Measurements from ENCODE around the gene FAM53A.

FAM53A gene

GRCh38 chr4:1683736-1684505 is at the start of gene FAM53A:
FAM53A (minus strand) TSS chr4:1684313; CDS start chr4:1668741, 15,572 bp downstream.
- Histone ChIP-seq H3K27me3 (ENCODE audit: control insufficient read depth, insufficient read depth, low read length) (peaks cover 17% of the 10 kb centered on the region), H3K4me1 (ENCODE audit: control insufficient read depth, low read depth, low read length) (peaks cover 7% of the 10 kb centered on the region), H3K36me3 (ENCODE audit: control insufficient read depth, low read depth, low read length) (no peaks in the 10 kb centered on the region), H3K4me3 (ENCODE audit: low read length) (peak within 1 kb of the TSS; percentile 49), H3K9ac (ENCODE audit: low read length) (no peak within 1 kb of the TSS), H3K9me3 (ENCODE audit: control insufficient read depth, low read depth, low read length) (no peaks in the 10 kb centered on the region), H3K27ac (ENCODE audit: low read length) (no peak within 1 kb of the TSS)

- H3K9me3 ChIP-seq (ENCODE audit: control insufficient read depth, low read depth, low read length) = no peaks in the 10 kb centered on the region
- no peak overlapping the region for H3K9ac ChIP-seq (ENCODE audit: low read length)
- no peaks in the 10 kb centered on the region for H3K27me3 ChIP-seq (ENCODE audit: control insufficient read depth, insufficient read depth, low read length)
- no peaks in the 10 kb centered on the region for H3K4me1 ChIP-seq (ENCODE audit: control insufficient read depth, low read depth, low read length)
- H3K4me3 ChIP-seq (ENCODE audit: low read length) = no peak overlapping the region
- no peak overlapping the region for H3K27ac ChIP-seq (ENCODE audit: low read length)
- H3K36me3 ChIP-seq (ENCODE audit: control insufficient read depth, low read depth, low read length) = peaks cover 86% of the 10 kb centered on the region
Measured at GRCh38 chr4:1732911-1733310, 48.8 kb upstream of the FAM53A start.

- peaks cover 85% of the 10 kb centered on the region for H3K36me3 ChIP-seq (ENCODE audit: control insufficient read depth, low read depth, low read length)
Measured at GRCh38 chr4:1731180-1731579, 47.1 kb upstream of the FAM53A start.

GRCh38 chr4:1730532-1731135 is 46.5 kb upstream of the FAM53A start:
- Histone ChIP-seq H3K9ac (ENCODE audit: low read length) (no peak overlapping the region), H3K27ac (ENCODE audit: low read length) (no peak overlapping the region), H3K9me3 (ENCODE audit: control insufficient read depth, low read depth, low read length) (no peaks in the 10 kb centered on the region), H3K27me3 (ENCODE audit: control insufficient read depth, insufficient read depth, low read length) (no peaks in the 10 kb centered on the region), H3K36me3 (ENCODE audit: control insufficient read depth, low read depth, low read length) (peaks cover 86% of the 10 kb centered on the region), H3K4me1 (ENCODE audit: control insufficient read depth, low read depth, low read length) (no peaks in the 10 kb centered on the region), H3K4me3 (ENCODE audit: low read length) (no peak overlapping the region)

More at GRCh38 chr4:1731180-1731579, 47.1 kb upstream of the FAM53A start:
- no peak overlapping the region for H3K4me3 ChIP-seq (ENCODE audit: low read length)
- no peak overlapping the region for H3K27ac ChIP-seq (ENCODE audit: low read length)
- no peak overlapping the region for H3K9ac ChIP-seq (ENCODE audit: low read length)
- H3K27me3 ChIP-seq (ENCODE audit: control insufficient read depth, insufficient read depth, low read length) = no peaks in the 10 kb centered on the region
- no peaks in the 10 kb centered on the region for H3K9me3 ChIP-seq (ENCODE audit: control insufficient read depth, low read depth, low read length)
- no peaks in the 10 kb centered on the region for H3K4me1 ChIP-seq (ENCODE audit: control insufficient read depth, low read depth, low read length)

GRCh38 chr4:1728061-1728980 is 44.2 kb upstream of the FAM53A start:
- Histone ChIP-seq H3K9ac (ENCODE audit: low read length) (no peak overlapping the region), H3K27ac (ENCODE audit: low read length) (no peak overlapping the region), H3K9me3 (ENCODE audit: control insufficient read depth, low read depth, low read length) (no peaks in the 10 kb centered on the region), H3K36me3 (ENCODE audit: control insufficient read depth, low read depth, low read length) (peaks cover 88% of the 10 kb centered on the region), H3K4me3 (ENCODE audit: low read length) (no peak overlapping the region), H3K27me3 (ENCODE audit: control insufficient read depth, insufficient read depth, low read length) (no peaks in the 10 kb centered on the region), H3K4me1 (ENCODE audit: control insufficient read depth, low read depth, low read length) (no peaks in the 10 kb centered on the region)

- H3K9ac ChIP-seq (ENCODE audit: low read length) = no peak overlapping the region
- no peaks in the 10 kb centered on the region for H3K27me3 ChIP-seq (ENCODE audit: control insufficient read depth, insufficient read depth, low read length)
- no peak overlapping the region for H3K4me3 ChIP-seq (ENCODE audit: low read length)
- no peak overlapping the region for H3K27ac ChIP-seq (ENCODE audit: low read length)
- no peaks in the 10 kb centered on the region for H3K9me3 ChIP-seq (ENCODE audit: control insufficient read depth, low read depth, low read length)
- no peaks in the 10 kb centered on the region for H3K4me1 ChIP-seq (ENCODE audit: control insufficient read depth, low read depth, low read length)
- H3K36me3 ChIP-seq (ENCODE audit: control insufficient read depth, low read depth, low read length) = peaks cover 81% of the 10 kb centered on the region
Measured at GRCh38 chr4:1727117-1728031, 43.3 kb upstream of the FAM53A start.

- no peaks in the 10 kb centered on the region for H3K9me3 ChIP-seq (ENCODE audit: control insufficient read depth, low read depth, low read length)
- no peak overlapping the region for H3K4me3 ChIP-seq (ENCODE audit: low read length)
- H3K9ac ChIP-seq (ENCODE audit: low read length) = no peak overlapping the region
- H3K4me1 ChIP-seq (ENCODE audit: control insufficient read depth, low read depth, low read length) = no peaks in the 10 kb centered on the region
- no peak overlapping the region for H3K27ac ChIP-seq (ENCODE audit: low read length)
- no peaks in the 10 kb centered on the region for H3K27me3 ChIP-seq (ENCODE audit: control insufficient read depth, insufficient read depth, low read length)
- H3K36me3 ChIP-seq (ENCODE audit: control insufficient read depth, low read depth, low read length) = peaks cover 71% of the 10 kb centered on the region
Measured at GRCh38 chr4:1726146-1726934, 42.2 kb upstream of the FAM53A start.

- H3K4me1 ChIP-seq (ENCODE audit: control insufficient read depth, low read depth, low read length) = no peaks in the 10 kb centered on the region
- no peak overlapping the region for H3K4me3 ChIP-seq (ENCODE audit: low read length)
- H3K27ac ChIP-seq (ENCODE audit: low read length) = no peak overlapping the region
- no peaks in the 10 kb centered on the region for H3K27me3 ChIP-seq (ENCODE audit: control insufficient read depth, insufficient read depth, low read length)
- no peaks in the 10 kb centered on the region for H3K9me3 ChIP-seq (ENCODE audit: control insufficient read depth, low read depth, low read length)
- H3K9ac ChIP-seq (ENCODE audit: low read length) = no peak overlapping the region
- peaks cover 63% of the 10 kb centered on the region for H3K36me3 ChIP-seq (ENCODE audit: control insufficient read depth, low read depth, low read length)
Measured at GRCh38 chr4:1725521-1725920, 41.4 kb upstream of the FAM53A start.

GRCh38 chr4:1723131-1723801 is 39.2 kb upstream of the FAM53A start:
- Histone ChIP-seq H3K9ac (ENCODE audit: low read length) (no peak overlapping the region), H3K36me3 (ENCODE audit: control insufficient read depth, low read depth, low read length) (peaks cover 48% of the 10 kb centered on the region), H3K4me3 (ENCODE audit: low read length) (peak overlapping the region; percentile 79), H3K27ac (ENCODE audit: low read length) (no peak overlapping the region), H3K27me3 (ENCODE audit: control insufficient read depth, insufficient read depth, low read length) (no peaks in the 10 kb centered on the region), H3K4me1 (ENCODE audit: control insufficient read depth, low read depth, low read length) (no peaks in the 10 kb centered on the region), H3K9me3 (ENCODE audit: control insufficient read depth, low read depth, low read length) (no peaks in the 10 kb centered on the region)

GRCh38 chr4:1722551-1723118 is 38.5 kb upstream of the FAM53A start:
- H3K9me3 ChIP-seq (ENCODE audit: control insufficient read depth, low read depth, low read length) = no peaks in the 10 kb centered on the region
- H3K4me3 ChIP-seq (ENCODE audit: low read length) = peak overlapping the region; percentile 79
- H3K9ac ChIP-seq (ENCODE audit: low read length) = peak overlapping the region; percentile 81
- peaks cover 47% of the 10 kb centered on the region for H3K36me3 ChIP-seq (ENCODE audit: control insufficient read depth, low read depth, low read length)
- H3K27ac ChIP-seq (ENCODE audit: low read length) = no peak overlapping the region
- H3K4me1 ChIP-seq (ENCODE audit: control insufficient read depth, low read depth, low read length) = no peaks in the 10 kb centered on the region
- no peaks in the 10 kb centered on the region for H3K27me3 ChIP-seq (ENCODE audit: control insufficient read depth, insufficient read depth, low read length)

Data from iPS-18a (cell line).